ENCODE results near the gene MYO5C.

- TF ChIP-seq CTCF (IDR thresholded peaks at IDR 0.05 in 8 of 11, conservative IDR thresholded peaks at IDR 0.05 in 3 of 11) (no peak), POLR2AphosphoS5 (IDR thresholded peaks at IDR 0.05) (peak in 1 of 3 donors; percentile 48), POLR2A (IDR thresholded peaks at IDR 0.05) (no peak)
These were observed 62.2 kb downstream of the MYO5C start for GRCh38 chr15:52233405-52233804.
